ENCODE results near the gene STK32B. TPM values are rescaled to one million over a fixed set of nuclear protein-coding genes. Genes with fewer than 3 reads are reported as not detected.

Gene STK32B
- total RNA-seq, 2 experiments from 2014 or later = not detected

DNA sequence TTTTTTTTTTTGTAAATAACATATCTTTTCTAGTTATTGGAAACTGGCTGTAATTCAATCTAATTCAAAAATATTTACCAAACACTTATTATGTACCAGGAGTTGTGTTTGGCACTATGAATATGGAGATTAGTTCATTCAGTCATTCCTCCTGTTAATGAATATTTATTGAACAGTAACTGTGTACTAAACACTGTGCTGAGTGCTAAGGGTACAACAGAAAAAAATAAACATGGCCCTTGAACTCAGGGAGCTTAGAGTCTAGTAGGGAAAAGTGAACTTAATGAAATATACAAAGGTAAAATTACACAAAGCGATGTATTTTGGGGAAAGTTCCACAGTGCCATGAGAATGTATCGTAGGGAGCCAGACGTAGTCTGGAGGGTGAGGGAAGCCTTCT is 87.1 kb downstream of the STK32B start:
- no peaks in the 10 kb centered on the region for H3K4me1 Mint-ChIP-seq (ENCODE audit: low read depth)
- POLR2A ChIA-PET = no interaction called here
- H3K9me3 Mint-ChIP-seq = no peaks in the 10 kb centered on the region
- H3K4me3 Mint-ChIP-seq = no peak overlapping the region
- H3K27me3 Mint-ChIP-seq = no peaks in the 10 kb centered on the region
- no peaks in the 10 kb centered on the region for H3K36me3 Mint-ChIP-seq
- no peak overlapping the region for H3K27ac Mint-ChIP-seq
- no peak for DNase-seq
- intact Hi-C loops (cut with micrococcal nuclease) = no loop called here
- CTCF ChIA-PET = no interaction called here

DNA sequence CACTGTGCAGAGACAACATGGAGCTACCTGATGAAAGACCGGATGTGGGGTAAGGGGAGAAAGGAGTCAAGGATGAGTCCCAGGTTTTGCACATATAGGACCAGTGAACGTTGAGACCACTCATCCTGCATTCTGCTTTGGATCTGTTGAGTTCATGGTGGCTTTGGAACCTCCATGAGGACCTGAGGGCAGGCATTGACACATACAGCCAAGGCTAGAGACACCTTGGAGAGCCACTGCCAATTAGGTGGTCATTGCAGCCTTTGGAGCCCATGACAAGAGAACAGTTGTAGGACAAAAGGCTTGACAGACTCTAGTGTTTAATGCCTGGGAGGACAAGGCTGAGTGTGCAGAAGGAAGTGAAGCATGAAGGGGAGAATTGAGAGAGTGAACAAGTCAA is 87.9 kb downstream of the STK32B start:
- Mint-ChIP-seq H3K9me3 (no peaks in the 10 kb centered on the region), H3K4me3 (no peak overlapping the region), H3K36me3 (no peaks in the 10 kb centered on the region), H3K27ac (no peak overlapping the region), H3K27me3 (no peaks in the 10 kb centered on the region), H3K4me1 (ENCODE audit: low read depth) (no peaks in the 10 kb centered on the region)
- DNase-seq = no peak
- intact Hi-C loops (cut with micrococcal nuclease) = no loop called here
- ChIA-PET CTCF (no interaction called here), POLR2A (no interaction called here)

DNA sequence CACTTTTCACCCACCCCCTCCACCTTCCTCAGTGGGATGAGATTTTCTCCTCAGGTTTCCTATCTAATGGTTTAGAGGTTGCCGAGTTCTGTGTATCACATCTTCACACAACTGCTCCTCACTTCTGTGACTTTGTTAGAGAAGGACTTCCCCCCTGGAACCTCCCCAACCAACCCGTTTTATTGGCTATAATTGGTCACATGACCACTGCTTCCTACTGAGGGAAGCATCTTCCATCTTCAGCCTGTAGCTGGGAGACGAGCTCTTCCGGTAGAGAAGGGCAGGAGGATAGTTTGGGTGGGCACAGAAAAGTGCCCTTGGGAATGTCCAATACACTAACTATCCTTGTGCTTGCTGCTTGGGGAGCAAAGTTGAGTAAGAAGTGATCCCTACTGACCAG is 90.5 kb downstream of the STK32B start:
- intact Hi-C loops (cut with micrococcal nuclease) = no loop called here
- H3K27ac Mint-ChIP-seq = no peak overlapping the region
- ChIA-PET POLR2A (no interaction called here), CTCF (no interaction called here)
- no peak for DNase-seq
- H3K9me3 Mint-ChIP-seq = no peaks in the 10 kb centered on the region
- no peaks in the 10 kb centered on the region for H3K4me1 Mint-ChIP-seq (ENCODE audit: low read depth)
- no peak overlapping the region for H3K4me3 Mint-ChIP-seq
- H3K36me3 Mint-ChIP-seq = no peaks in the 10 kb centered on the region
- no peaks in the 10 kb centered on the region for H3K27me3 Mint-ChIP-seq

DNA sequence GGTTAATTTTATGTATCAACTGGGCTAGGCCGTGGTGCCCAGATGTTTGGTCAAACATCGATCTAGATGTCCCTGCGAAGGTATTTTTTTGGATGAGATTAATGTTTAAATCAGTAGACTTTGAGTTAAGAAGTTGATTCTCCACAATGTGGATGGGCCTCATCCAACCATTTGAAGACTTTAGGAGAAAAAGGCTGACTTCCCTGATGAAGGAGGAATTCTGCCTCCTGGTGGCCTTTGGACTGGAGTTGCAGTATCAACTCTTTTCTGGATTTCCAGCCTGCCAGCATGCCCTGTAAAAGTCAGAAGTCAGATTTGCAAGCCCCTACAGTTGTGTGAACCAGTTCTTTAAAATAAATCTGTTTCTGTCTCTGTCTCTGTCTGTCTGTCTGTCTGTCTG is 91.4 kb downstream of the STK32B start:
- no peak for DNase-seq
- ChIA-PET POLR2A (no interaction called here), CTCF (no interaction called here)
- intact Hi-C loops (cut with micrococcal nuclease) = no loop called here
- no peaks in the 10 kb centered on the region for H3K4me1 Mint-ChIP-seq (ENCODE audit: low read depth)
- no peak overlapping the region for H3K4me3 Mint-ChIP-seq
- no peak overlapping the region for H3K27ac Mint-ChIP-seq
- H3K36me3 Mint-ChIP-seq = no peaks in the 10 kb centered on the region
- no peaks in the 10 kb centered on the region for H3K9me3 Mint-ChIP-seq
- H3K27me3 Mint-ChIP-seq = no peaks in the 10 kb centered on the region

DNA sequence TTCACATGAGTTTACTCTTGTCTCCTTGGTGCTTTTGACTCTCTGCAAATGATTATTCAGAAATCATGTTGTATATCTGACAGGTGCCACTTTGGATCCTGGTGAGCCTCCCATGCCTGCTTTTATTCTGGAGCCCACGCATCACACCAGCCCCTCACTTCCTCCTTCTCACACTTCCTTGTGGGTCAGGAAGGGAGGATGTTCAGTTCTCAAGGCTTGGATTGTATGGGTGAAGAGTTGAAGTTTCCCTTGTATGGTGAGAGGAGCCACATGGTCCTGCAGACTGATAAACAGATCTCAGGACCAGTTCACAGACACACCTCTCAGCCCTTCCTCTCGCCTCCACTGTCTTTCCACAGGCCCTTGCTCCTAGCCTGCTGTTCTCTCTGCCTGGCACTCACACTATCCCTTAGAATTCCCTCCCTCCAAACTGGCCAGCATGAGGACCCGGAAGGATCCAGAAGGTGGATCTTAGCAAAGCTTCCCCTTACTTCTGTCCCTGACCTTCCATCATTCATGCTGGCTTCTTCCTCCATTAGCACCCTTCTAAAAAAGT is 92.1 kb downstream of the STK32B start:
- ChIA-PET CTCF (no interaction called here), POLR2A (no interaction called here)
- no peaks in the 10 kb centered on the region for H3K4me1 Mint-ChIP-seq (ENCODE audit: low read depth)
- DNase-seq = no peak
- no peaks in the 10 kb centered on the region for H3K27me3 Mint-ChIP-seq
- intact Hi-C loops (cut with micrococcal nuclease) = no loop called here
- no peaks in the 10 kb centered on the region for H3K9me3 Mint-ChIP-seq
- no peak overlapping the region for H3K4me3 Mint-ChIP-seq
- H3K27ac Mint-ChIP-seq = no peak overlapping the region
- H3K36me3 Mint-ChIP-seq = no peaks in the 10 kb centered on the region

DNA sequence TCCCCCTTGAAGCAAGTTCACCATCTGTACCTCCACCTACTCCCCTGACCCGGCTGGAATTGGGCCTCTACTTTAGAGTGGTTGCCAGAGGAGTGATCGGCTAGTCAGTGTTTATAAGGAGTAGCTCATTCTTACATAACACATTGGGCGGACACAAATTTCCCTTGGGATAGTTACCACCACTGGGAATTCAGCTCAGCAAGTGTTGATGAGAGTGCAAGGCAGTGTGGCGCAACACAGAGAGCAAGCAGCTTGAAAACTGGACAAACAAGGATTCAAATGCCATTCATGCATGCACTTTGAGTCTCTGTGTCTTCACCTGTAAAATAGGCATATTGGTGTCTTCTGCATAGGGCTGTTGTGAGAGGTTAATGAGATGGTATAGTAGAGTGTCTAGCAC is 92.7 kb downstream of the STK32B start:
- Mint-ChIP-seq H3K36me3 (no peaks in the 10 kb centered on the region), H3K27me3 (no peaks in the 10 kb centered on the region), H3K27ac (no peak overlapping the region), H3K9me3 (no peaks in the 10 kb centered on the region), H3K4me1 (ENCODE audit: low read depth) (no peaks in the 10 kb centered on the region), H3K4me3 (no peak overlapping the region)
- DNase-seq = no peak
- intact Hi-C loops (cut with micrococcal nuclease) = no loop called here
- ChIA-PET CTCF (no interaction called here), POLR2A (no interaction called here)

DNA sequence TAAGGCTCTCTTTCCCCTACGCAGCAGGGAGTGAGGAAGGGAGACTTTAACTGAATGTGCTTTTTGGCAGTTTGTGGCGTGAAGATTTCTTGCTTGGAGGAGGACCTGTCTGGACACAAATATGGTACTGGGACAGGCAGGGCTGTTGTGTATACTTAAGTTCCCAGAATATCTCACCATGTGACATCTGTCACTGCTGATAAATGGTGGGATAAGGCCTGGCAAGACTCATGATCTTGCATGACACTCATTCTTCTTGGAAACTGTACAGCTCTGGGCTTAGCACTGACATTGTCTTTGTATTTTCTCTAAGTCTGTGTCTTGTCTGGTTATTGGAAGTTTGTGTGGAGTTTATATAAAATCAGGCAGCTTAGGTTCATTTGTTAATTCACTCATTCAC is 93.1 kb downstream of the STK32B start:
- Mint-ChIP-seq H3K4me1 (ENCODE audit: low read depth) (no peaks in the 10 kb centered on the region), H3K27me3 (no peaks in the 10 kb centered on the region), H3K36me3 (no peaks in the 10 kb centered on the region), H3K4me3 (no peak overlapping the region), H3K27ac (no peak overlapping the region), H3K9me3 (no peaks in the 10 kb centered on the region)
- POLR2A ChIA-PET = no interaction called here
- CTCF ChIA-PET = no interaction called here
- intact Hi-C loops (cut with micrococcal nuclease) = no loop called here
- DNase-seq = no peak

DNA sequence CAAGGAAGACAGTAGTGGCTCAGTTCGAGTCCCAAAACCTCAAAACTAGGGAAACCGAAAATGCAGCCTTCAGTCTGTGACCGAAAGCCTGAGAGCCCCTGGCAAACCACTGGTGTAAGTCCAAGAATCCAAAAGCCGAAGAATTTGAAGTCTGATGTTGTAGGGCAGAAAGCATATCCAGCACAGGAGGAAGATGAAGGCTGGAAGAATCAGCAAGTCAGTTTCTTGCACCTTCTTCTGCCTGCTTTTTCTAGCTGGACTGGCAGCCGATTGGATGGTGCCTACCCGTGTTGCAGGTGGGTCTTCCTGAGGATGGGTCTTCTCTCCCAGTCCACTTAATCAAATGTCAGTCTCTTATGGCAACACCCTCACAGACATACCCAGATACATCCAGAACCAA is 95.0 kb downstream of the STK32B start:
- intact Hi-C loops (cut with micrococcal nuclease) = no loop called here
- no peaks in the 10 kb centered on the region for H3K9me3 Mint-ChIP-seq
- H3K36me3 Mint-ChIP-seq = no peaks in the 10 kb centered on the region

DNA sequence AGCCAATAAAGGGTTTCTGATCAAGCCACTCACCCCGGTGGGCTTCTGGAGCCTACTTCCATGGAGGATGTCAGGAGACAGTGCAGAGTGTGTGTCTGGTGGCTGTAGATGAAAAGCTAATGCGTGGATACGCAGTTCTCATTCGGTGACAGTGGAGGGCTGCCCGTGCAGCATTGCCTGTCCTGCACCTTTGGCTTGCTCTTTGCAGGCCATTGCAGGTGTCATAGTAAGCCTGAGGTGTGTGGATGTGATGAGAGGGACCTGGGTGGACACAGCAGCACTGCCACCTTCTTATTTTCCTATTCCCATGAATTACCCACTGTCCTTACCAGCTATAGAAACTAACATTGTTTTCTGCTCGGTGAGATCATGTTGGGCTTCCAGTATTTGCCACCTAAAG is 101.2 kb downstream of the STK32B start:
- DNase-seq = no peak
- Mint-ChIP-seq H3K4me3 (no peak overlapping the region), H3K27ac (no peak overlapping the region), H3K4me1 (ENCODE audit: low read depth) (no peaks in the 10 kb centered on the region), H3K9me3 (no peaks in the 10 kb centered on the region), H3K27me3 (peaks cover 5% of the 10 kb centered on the region), H3K36me3 (no peaks in the 10 kb centered on the region)
- POLR2A ChIA-PET = no interaction called here
- CTCF ChIA-PET = no interaction called here
- intact Hi-C loops (cut with micrococcal nuclease) = no loop called here

More for the DNA sequence above, 95.0 kb downstream of the STK32B start:
- Mint-ChIP-seq H3K27me3 (no peaks in the 10 kb centered on the region), H3K4me1 (ENCODE audit: low read depth) (no peaks in the 10 kb centered on the region), H3K27ac (no peak overlapping the region), H3K4me3 (no peak overlapping the region)
- ChIA-PET POLR2A (no interaction called here), CTCF (no interaction called here)
- no peak for DNase-seq

DNA sequence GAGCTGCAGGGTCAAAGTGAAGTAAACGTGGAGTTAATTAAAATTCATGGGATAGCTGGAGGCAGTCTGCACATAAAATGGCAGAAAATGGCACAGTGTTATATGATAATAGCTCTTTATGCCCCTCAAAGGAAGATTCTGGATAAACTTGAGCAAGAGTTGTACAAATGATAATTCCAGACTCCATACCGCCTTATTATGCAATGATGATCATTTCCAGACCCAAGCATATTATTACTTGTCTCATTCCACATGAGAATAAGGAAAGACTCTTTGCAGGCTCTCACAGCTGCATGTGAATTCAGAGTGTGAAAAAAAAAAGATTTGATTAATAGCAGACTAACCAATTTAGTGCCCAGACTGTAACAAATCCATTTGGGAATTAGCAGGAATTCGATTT is 105.4 kb downstream of the STK32B start:
- H3K4me3 Mint-ChIP-seq = no peak overlapping the region
- H3K4me1 Mint-ChIP-seq (ENCODE audit: low read depth) = no peaks in the 10 kb centered on the region
- H3K36me3 Mint-ChIP-seq = no peaks in the 10 kb centered on the region

DNA sequence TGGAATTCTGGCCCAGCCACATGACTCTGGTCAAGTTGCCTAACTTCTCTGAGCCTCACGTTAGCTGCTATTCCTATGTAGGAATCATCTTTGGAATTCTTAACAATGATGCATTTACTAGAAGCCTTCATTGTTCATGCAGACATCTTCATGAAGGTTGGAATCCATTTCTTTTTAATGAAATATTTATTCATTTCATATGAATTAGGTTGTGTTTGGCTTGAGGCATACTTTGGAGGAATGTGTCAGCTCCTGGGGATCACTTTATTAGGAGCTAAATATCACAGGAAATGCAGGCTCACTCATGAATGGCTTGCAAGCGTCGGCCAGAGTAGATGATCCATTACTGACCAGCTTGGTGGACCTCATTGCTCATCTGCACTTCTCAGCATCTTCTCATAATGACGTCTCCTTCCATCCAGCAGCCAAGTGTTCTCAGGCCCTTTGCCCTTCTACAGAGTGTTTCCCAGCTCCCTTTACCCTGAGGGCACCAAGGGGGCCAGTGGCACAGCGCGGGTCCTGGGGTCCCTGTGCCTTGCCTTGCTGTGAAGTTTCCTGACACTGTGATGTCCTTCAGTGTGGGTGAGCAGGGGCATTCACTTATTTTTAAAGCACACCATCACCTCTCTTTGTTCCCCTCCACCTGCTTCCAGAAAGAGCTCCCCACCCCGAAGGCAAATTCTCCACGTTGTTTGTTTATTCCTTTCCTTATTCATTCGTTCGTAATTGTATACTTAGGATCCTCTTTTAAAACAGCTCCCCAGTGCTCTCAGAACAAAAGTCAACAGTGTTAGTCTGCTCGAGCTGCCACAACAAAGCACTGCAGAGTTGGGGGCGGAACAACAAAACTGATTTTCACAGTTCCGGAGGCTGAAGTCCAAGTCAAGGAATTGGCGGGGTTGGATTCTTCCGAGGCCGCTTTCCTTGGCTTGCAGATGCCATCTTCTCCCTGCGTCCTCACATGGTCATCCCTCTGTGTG is 106.8 kb downstream of the STK32B start:
- H3K36me3 Mint-ChIP-seq = no peaks in the 10 kb centered on the region
- CTCF ChIA-PET = no interaction called here
- H3K27me3 Mint-ChIP-seq = peaks cover 5% of the 10 kb centered on the region
- intact Hi-C loops (cut with micrococcal nuclease) = no loop called here
- DNase-seq = no peak
- no peaks in the 10 kb centered on the region for H3K4me1 Mint-ChIP-seq (ENCODE audit: low read depth)
- no peak overlapping the region for H3K27ac Mint-ChIP-seq
- H3K9me3 Mint-ChIP-seq = no peaks in the 10 kb centered on the region
- POLR2A ChIA-PET = no interaction called here
- H3K4me3 Mint-ChIP-seq = no peak overlapping the region

More for the DNA sequence above, 105.4 kb downstream of the STK32B start:
- ChIA-PET POLR2A (no interaction called here), CTCF (no interaction called here)
- Mint-ChIP-seq H3K27ac (no peak overlapping the region), H3K27me3 (peaks cover 5% of the 10 kb centered on the region), H3K9me3 (no peaks in the 10 kb centered on the region)
- intact Hi-C loops (cut with micrococcal nuclease) = no loop called here
- DNase-seq = no peak

DNA sequence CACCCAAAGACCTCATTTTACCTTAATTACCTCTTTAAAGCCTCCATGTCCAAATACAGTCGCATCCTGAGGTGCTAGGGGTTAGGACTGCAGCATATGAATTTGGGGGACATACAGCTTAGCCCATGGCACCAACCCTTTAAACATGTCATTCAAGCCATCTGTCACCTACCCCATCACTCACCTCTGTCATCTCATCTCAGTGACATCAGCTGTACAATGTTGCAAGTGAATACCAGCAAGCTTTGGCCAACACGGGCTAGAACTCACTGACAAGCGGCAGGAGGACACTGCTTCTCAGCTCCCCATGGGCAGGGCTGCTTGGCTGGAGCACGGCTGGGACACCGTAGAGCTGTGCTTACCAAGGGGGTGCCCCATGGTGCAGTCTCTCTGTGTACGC is 107.5 kb downstream of the STK32B start:
- no peak for DNase-seq
- ChIA-PET POLR2A (no interaction called here), CTCF (no interaction called here)
- peaks cover 5% of the 10 kb centered on the region for H3K27me3 Mint-ChIP-seq
- intact Hi-C loops (cut with micrococcal nuclease) = no loop called here
- no peaks in the 10 kb centered on the region for H3K9me3 Mint-ChIP-seq
- no peak overlapping the region for H3K4me3 Mint-ChIP-seq
- no peak overlapping the region for H3K27ac Mint-ChIP-seq
- no peaks in the 10 kb centered on the region for H3K36me3 Mint-ChIP-seq
- H3K4me1 Mint-ChIP-seq (ENCODE audit: low read depth) = no peaks in the 10 kb centered on the region

DNA sequence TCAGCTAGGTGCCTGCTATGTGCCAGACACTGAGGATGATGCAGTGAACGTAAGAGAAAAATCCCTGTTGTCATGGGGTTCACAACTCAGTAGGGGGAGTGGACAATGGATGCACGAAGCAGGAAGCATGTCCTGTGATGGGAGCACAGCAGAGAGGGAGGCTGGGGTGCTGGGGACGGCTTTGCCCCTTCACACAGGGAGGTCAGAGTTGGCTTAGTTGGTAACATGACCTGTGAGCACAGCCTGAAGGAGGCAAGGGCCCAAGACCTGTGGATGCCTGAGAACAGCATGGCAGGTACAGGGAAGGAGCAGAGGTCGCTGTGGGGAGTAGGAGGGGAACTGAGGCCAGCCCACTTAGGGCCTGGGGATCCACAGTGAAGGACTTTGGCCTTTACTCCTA is 109.4 kb downstream of the STK32B start:
- Mint-ChIP-seq H3K27me3 (peaks cover 3% of the 10 kb centered on the region), H3K4me3 (no peak overlapping the region), H3K9me3 (no peaks in the 10 kb centered on the region), H3K4me1 (ENCODE audit: low read depth) (no peaks in the 10 kb centered on the region), H3K36me3 (no peaks in the 10 kb centered on the region), H3K27ac (no peak overlapping the region)
- POLR2A ChIA-PET = no interaction called here
- CTCF ChIA-PET = no interaction called here
- DNase-seq = no peak
- intact Hi-C loops (cut with micrococcal nuclease) = no loop called here

Measured in activated CD4-positive, alpha-beta memory T cell treated with anti-CD3 and anti-CD28 coated beads for 36 hours (primary cell).